Left ventricle myocardium inferior (tissue), 1 donor: ENCODE results near the gene TRIM41. TPM values are rescaled to one million over a fixed set of nuclear protein-coding genes. Genes with fewer than 3 reads are reported as not detected.
"Not testable (repeated sequence)": the region's sequence is repeated elsewhere in the genome, so short reads cannot be mapped to it uniquely, and the experiment has no call there.

Experiments
- DNase-seq: peaks from one replicate; pipeline ENCODE4 v3.0.0-alpha.2; 2020
- H3K27ac ChIP-seq: fragments of 200-600 bp; replicated peaks from 2 replicates; pipeline ENCODE4 v1.8.0; 2021
- H3K27me3 ChIP-seq: fragments of 200-600 bp; 2 replicates; pipeline ENCODE4 v1.8.0; 2021; ENCODE audit warnings: low read depth
- H3K36me3 ChIP-seq: fragments of 200-600 bp; 2 replicates; pipeline ENCODE4 v1.8.0; 2021
- H3K4me1 ChIP-seq: fragments of 200-600 bp; 2 replicates; pipeline ENCODE4 v1.8.0; 2021
- H3K4me3 ChIP-seq: fragments of 200-600 bp; 2 replicates; pipeline ENCODE4 v1.8.0; 2021; ENCODE audit warnings: mild to moderate bottlenecking, moderate library complexity
- H3K9me3 ChIP-seq: fragments of 200-600 bp; replicated peaks from 2 replicates; pipeline ENCODE4 v1.8.0; 2021
- CTCF ChIP-seq: fragments of 200-600 bp; IDR thresholded peaks from 2 replicates; pipeline ENCODE4 v1.8.0; 2021; ENCODE audit warnings: antibody characterized with exemption, mild to moderate bottlenecking, borderline replicate concordance
- intact Hi-C: fragments of 100-400 bp; cut with micrococcal nuclease; formaldehyde crosslinking; loops from one replicate; pipeline ENCODE4 v1.11.0; 2022
- total RNA-seq: library from RNA; stranded (reverse); fragmentation: NEBNext Ultra II Directional; extraction: Animal tissue kit (Norgen Biotek cat#: 25700); gene quantifications from one replicate; pipeline ENCODE4 v1.2.1, GENCODE V29; 2021
- donor health status: DM: no; HTN: yes; CAD: no; lungs with severe emphysema.

TRIM41 gene
- total RNA-seq, 1 donor from 2014 or later, result 26.4 TPM

GRCh38 chr5:181280251-181280762 lies 57.2 kb downstream of the TRIM41 start:
- no peaks in the 10 kb centered on the region for H3K4me1 ChIP-seq
- H3K27me3 ChIP-seq, result no peaks in the 10 kb centered on the region
- intact Hi-C loops, result no loop called here
- no peak overlapping the region for H3K4me3 ChIP-seq
- TF ChIP-seq CTCF, result no peak
- H3K27ac ChIP-seq, result no peak overlapping the region
- no peaks in the 10 kb centered on the region for H3K36me3 ChIP-seq
- H3K9me3 ChIP-seq, result no peaks in the 10 kb centered on the region
- no peak for DNase-seq

- Histone ChIP-seq H3K9me3 (no peaks in the 10 kb centered on the region), H3K4me3 (no peak overlapping the region), H3K27me3 (no peaks in the 10 kb centered on the region), H3K36me3 (no peaks in the 10 kb centered on the region), H3K27ac (no peak overlapping the region), H3K4me1 (no peaks in the 10 kb centered on the region)
- no peak for DNase-seq
- intact Hi-C loops, result no loop called here
- TF ChIP-seq CTCF, result no peak
Measured at GRCh38 chr5:181281077-181281983, 58.2 kb downstream of the TRIM41 start.

- Histone ChIP-seq H3K4me3 (no peak overlapping the region), H3K36me3 (no peaks in the 10 kb centered on the region), H3K4me1 (no peaks in the 10 kb centered on the region), H3K27me3 (no peaks in the 10 kb centered on the region), H3K9me3 (no peaks in the 10 kb centered on the region), H3K27ac (no peak overlapping the region)
- TF ChIP-seq CTCF, result no peak
- DNase-seq, result no peak
- intact Hi-C loops, result no loop called here
Measured at GRCh38 chr5:181281984-181282316, 58.9 kb downstream of the TRIM41 start.

GRCh38 chr5:181282415-181282814 lies 59.3 kb downstream of the TRIM41 start:
- DNase-seq, intact Hi-C loops: not testable (repeated sequence)

GRCh38 chr5:181282874-181283273 lies 59.8 kb downstream of the TRIM41 start:
- no peak for DNase-seq
- TF ChIP-seq CTCF, result no peak
- H3K9me3 ChIP-seq, result no peaks in the 10 kb centered on the region
- no peak overlapping the region for H3K27ac ChIP-seq
- intact Hi-C loops, result no loop called here
- no peaks in the 10 kb centered on the region for H3K36me3 ChIP-seq
- no peaks in the 10 kb centered on the region for H3K4me1 ChIP-seq
- no peak overlapping the region for H3K4me3 ChIP-seq
- H3K27me3 ChIP-seq, result no peaks in the 10 kb centered on the region

More at GRCh38 chr5:181282415-181282814, 59.3 kb downstream of the TRIM41 start:
- H3K4me3 ChIP-seq, H3K27ac ChIP-seq, H3K36me3 ChIP-seq, H3K9me3 ChIP-seq, H3K4me1 ChIP-seq, H3K27me3 ChIP-seq: not testable (repeated sequence)

- Histone ChIP-seq H3K4me1 (no peaks in the 10 kb centered on the region), H3K36me3 (no peaks in the 10 kb centered on the region), H3K27ac (no peak overlapping the region), H3K27me3 (no peaks in the 10 kb centered on the region), H3K9me3 (no peaks in the 10 kb centered on the region), H3K4me3 (no peak overlapping the region)
- DNase-seq, result no peak
- intact Hi-C loops, result no loop called here
- no peak for TF ChIP-seq CTCF
Measured at GRCh38 chr5:181283347-181283746, 60.3 kb downstream of the TRIM41 start.
